Activated CD4-positive, alpha-beta T cell treated with anti-CD3 and anti-CD28 coated beads, Interleukin-10, Interleukin-2, amounts not matched to agents 100 ng/mL and 50 ng/mL, durations not matched to agents 16 hours and 8 hours (primary cell): ENCODE data around the gene NEURL2.
"Not testable (repeated sequence)": the region's sequence is repeated elsewhere in the genome, so short reads cannot be mapped to it uniquely, and the experiment has no call there.

ENCODE experiments used
- DNase-seq: peaks from one replicate; pipeline ENCODE4 v3.0.0-alpha.2; 2020

The NEURL2 gene

GRCh38 chr20:45897692-45898091 lies 6.7 kb upstream of the NEURL2 start:
- DNase-seq = no peak

GRCh38 chr20:45897289-45897688 lies 6.3 kb upstream of the NEURL2 start:
- no peak for DNase-seq

- DNase-seq = no peak
Observed at GRCh38 chr20:45896641-45897161, 5.7 kb upstream of the NEURL2 start.

GRCh38 chr20:45894797-45895196 lies 3.8 kb upstream of the NEURL2 start:
- no peak for DNase-seq

GRCh38 chr20:45893831-45894230 lies 2.8 kb upstream of the NEURL2 start:
- DNase-seq = no peak

- peak; percentile 63 for DNase-seq
Observed at GRCh38 chr20:45892828-45893500, 2.0 kb upstream of the NEURL2 start.

GRCh38 chr20:45892049-45892825 lies 1.2 kb upstream of the NEURL2 start:
- no peak for DNase-seq

- peak; percentile 39 for DNase-seq
Observed at GRCh38 chr20:45890077-45890984, 677 bp downstream of the NEURL2 start.

- no peak for DNase-seq
Observed at GRCh38 chr20:45888681-45889080, 2.3 kb downstream of the NEURL2 start.

GRCh38 chr20:45887346-45887715 lies 3.7 kb downstream of the NEURL2 start, which contains the start of gene SPATA25:
SPATA25 (minus strand) TSS chr20:45887622; CDS start chr20:45887590, 32 bp downstream.
- DNase-seq = no peak

GRCh38 chr20:45886590-45887345 lies 4.2 kb downstream of the NEURL2 start:
- no peak for DNase-seq

GRCh38 chr20:45883100-45883469 lies 7.9 kb downstream of the NEURL2 start:
- DNase-seq = no peak

- DNase-seq = no peak
Observed at GRCh38 chr20:45882469-45883099, 8.4 kb downstream of the NEURL2 start.

GRCh38 chr20:45880988-45881788 lies 9.8 kb downstream of the NEURL2 start, which contains the start of gene ZSWIM1:
ZSWIM1 (plus strand) TSS chr20:45881227; CDS start chr20:45882593, 1,366 bp downstream.
- DNase-seq = peak; percentile 99

- DNase-seq = no peak
Observed at GRCh38 chr20:45878076-45878761, 12.8 kb downstream of the NEURL2 start.

- DNase-seq = no peak
Observed at GRCh38 chr20:45874576-45874975, 16.4 kb downstream of the NEURL2 start.

- DNase-seq = not testable (repeated sequence)
Observed at GRCh38 chr20:45874104-45874481, 16.9 kb downstream of the NEURL2 start.

- no peak for DNase-seq
Observed at GRCh38 chr20:45873409-45874103, 17.5 kb downstream of the NEURL2 start.

- DNase-seq = no peak
Observed at GRCh38 chr20:45872626-45873025, 18.4 kb downstream of the NEURL2 start.

GRCh38 chr20:45867819-45868176 lies 23.2 kb downstream of the NEURL2 start:
- DNase-seq = no peak
